ENCODE data around the gene SLC8A1. TPM values are rescaled to one million over a fixed set of nuclear protein-coding genes. Genes with fewer than 3 reads are reported as not detected.

The SLC8A1 gene
- total RNA-seq, 3 donors from 2014 or later, result 6.0 to 164 (median 17.0) TPM

DNA sequence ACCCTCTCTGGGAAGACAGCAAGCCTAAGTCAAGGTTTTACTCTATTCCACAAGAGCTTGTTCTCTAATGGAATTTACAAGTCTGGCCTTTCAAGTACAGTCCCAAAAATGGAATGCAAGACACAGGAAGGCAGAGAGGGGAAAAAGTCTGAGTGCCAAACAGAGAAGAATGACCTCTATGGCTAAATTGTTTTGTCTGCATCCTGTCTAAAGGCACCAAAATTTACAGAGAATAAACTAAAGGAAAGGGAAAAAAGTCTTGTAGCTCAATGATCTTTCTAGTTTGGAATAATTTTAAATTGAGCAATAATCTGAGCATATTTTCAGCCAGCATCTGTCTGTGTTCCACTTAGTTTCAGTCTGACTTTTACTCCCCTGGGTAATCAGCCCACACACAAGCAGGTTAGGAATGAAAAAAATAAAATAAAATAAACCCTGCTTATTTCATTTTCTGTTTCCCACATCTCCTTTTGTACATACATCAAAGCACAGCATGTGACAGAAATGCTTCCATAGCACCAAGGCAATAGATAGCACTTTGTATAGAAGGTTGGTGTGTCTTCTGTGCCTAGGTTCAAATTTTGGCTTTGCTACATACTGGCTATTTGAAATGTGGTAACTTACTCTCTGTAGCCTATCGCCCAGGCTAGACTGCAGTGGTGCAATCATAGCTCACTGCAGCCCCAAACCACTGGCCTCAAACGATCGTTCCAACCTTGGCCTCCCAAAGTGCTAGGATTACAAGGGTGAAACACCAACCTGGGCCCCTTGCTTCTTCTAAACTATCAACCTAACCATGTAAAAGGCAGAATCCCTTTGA is 105.1 kb downstream of the SLC8A1 start:
- intact Hi-C loops (cut with DNase I, micrococcal nuclease), result no loop called here
- Histone ChIP-seq H3K4me1 (ENCODE audit: low read depth) (no peaks in the 10 kb centered on the region), H3K9me3 (no peaks in the 10 kb centered on the region), H3K4me3 (no peak overlapping the region), H3K36me3 (ENCODE audit: low read depth) (no peaks in the 10 kb centered on the region)
- no peak for ATAC-seq
- TF ChIP-seq, protein P1, sequence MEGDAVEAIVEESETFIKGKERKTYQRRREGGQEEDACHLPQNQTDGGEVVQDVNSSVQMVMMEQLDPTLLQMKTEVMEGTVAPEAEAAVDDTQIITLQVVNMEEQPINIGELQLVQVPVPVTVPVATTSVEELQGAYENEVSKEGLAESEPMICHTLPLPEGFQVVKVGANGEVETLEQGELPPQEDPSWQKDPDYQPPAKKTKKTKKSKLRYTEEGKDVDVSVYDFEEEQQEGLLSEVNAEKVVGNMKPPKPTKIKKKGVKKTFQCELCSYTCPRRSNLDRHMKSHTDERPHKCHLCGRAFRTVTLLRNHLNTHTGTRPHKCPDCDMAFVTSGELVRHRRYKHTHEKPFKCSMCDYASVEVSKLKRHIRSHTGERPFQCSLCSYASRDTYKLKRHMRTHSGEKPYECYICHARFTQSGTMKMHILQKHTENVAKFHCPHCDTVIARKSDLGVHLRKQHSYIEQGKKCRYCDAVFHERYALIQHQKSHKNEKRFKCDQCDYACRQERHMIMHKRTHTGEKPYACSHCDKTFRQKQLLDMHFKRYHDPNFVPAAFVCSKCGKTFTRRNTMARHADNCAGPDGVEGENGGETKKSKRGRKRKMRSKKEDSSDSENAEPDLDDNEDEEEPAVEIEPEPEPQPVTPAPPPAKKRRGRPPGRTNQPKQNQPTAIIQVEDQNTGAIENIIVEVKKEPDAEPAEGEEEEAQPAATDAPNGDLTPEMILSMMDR (IDR thresholded peaks at IDR 0.05), result no peak
- no peak for DNase-seq

DNA sequence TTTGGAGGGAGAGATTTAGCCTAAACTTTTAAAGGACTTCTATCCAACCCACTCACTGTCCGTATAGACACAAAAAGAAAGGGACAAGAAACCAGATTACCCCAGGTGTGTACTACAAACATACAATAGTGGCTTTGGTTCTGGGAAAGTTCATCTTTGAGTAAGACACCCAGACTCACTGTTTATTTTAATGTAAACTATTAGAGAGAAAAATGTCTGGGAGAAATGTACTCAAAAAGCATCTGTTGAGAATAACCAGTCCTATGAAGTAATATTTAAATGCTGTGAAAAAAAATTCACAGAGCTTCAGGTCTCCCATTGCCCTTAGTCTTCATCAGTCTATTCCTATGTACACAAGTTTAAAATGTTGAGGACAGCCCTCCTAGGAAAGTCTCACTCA is 107.5 kb downstream of the SLC8A1 start:
- DNase-seq (no peak), ATAC-seq (no peak)
- H3K4me3 ChIP-seq, result no peak overlapping the region
- H3K9me3 ChIP-seq, result no peaks in the 10 kb centered on the region
- H3K4me1 ChIP-seq (ENCODE audit: low read depth), result no peaks in the 10 kb centered on the region
- intact Hi-C loops (cut with DNase I, micrococcal nuclease), result no loop called here
- H3K36me3 ChIP-seq (ENCODE audit: low read depth), result no peaks in the 10 kb centered on the region
- TF ChIP-seq, protein P1 (IDR thresholded peaks at IDR 0.05), result no peak

DNA sequence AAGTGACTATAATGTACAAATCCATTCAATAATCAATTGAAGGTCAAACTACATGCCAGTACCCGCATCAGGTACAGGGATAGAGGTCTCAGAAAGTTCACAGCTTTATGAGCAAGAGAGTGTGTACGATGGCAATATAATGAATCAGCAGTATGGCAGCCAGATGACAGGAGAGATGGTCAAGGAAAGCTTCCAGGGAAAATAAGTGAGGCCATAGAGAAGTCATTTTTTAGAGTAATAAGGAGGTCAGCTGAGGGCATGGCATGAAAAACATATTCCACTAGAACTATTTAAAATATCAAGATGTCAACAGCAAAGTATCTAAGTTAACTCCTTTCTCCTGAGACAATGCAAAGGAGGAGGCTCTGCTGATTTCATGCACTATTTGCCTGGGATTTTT is 108.0 kb downstream of the SLC8A1 start:
- Histone ChIP-seq H3K4me3 (no peak overlapping the region), H3K4me1 (ENCODE audit: low read depth) (no peaks in the 10 kb centered on the region), H3K9me3 (no peaks in the 10 kb centered on the region), H3K36me3 (ENCODE audit: low read depth) (no peaks in the 10 kb centered on the region)
- DNase-seq (no peak), ATAC-seq (no peak)
- intact Hi-C loops (cut with DNase I, micrococcal nuclease), result no loop called here
- TF ChIP-seq, protein P1 (IDR thresholded peaks at IDR 0.05), result no peak

DNA sequence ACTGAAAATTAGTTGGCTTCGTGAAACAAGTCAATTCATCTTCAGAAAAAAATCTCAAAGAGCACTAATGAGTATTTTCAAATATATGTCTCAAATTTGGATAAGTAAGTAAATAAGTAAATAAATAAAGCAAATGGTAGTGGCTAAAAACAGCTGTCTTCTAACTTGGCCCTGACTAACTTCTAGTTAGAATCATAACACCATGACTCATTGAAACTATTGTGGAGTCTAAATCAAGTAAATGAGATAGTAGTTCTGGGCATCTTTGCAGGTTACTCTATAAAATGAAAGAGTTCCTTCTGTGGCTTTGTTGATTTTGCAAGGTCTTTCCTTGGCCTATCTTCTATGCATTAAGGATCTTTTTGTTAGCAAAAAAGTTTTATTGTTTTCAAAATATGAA is 110.7 kb downstream of the SLC8A1 start:
- DNase-seq (no peak), ATAC-seq (no peak)
- Histone ChIP-seq H3K36me3 (ENCODE audit: low read depth) (no peaks in the 10 kb centered on the region), H3K4me3 (no peak overlapping the region), H3K4me1 (ENCODE audit: low read depth) (no peaks in the 10 kb centered on the region), H3K9me3 (no peaks in the 10 kb centered on the region)
- TF ChIP-seq, protein P1 (IDR thresholded peaks at IDR 0.05), result no peak
- intact Hi-C loops (cut with DNase I, micrococcal nuclease), result no loop called here

DNA sequence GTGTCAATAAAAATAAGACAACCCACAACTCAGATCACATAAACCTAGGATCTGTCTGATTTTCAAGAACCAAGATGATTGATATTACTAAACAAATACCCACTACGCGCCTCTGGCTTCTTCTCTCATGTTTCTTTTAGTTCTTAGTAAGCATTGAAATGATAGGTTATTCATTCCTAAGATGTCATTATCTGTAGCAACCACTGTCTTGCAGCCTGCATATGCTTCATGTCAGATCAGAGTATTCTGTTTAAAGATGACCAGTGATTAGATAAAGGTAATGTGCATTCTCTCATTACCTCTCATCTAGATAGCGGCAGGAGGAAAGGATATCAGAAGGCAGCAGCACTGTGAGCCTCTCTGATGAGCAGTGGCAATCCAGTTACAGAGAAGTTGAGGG is 112.9 kb downstream of the SLC8A1 start:
- intact Hi-C loops (cut with DNase I, micrococcal nuclease), result no loop called here
- DNase-seq (no peak), ATAC-seq (no peak)
- TF ChIP-seq, protein P1 (IDR thresholded peaks at IDR 0.05), result no peak
- Histone ChIP-seq H3K4me3 (no peak overlapping the region), H3K4me1 (ENCODE audit: low read depth) (no peaks in the 10 kb centered on the region), H3K36me3 (ENCODE audit: low read depth) (no peaks in the 10 kb centered on the region), H3K9me3 (no peaks in the 10 kb centered on the region)
